Measurements from ENCODE around the gene SLC9C1. TPM values are rescaled to one million over a fixed set of nuclear protein-coding genes. Genes with fewer than 3 reads are reported as not detected.

SLC9C1 gene
- total and polyA plus RNA-seq, 2 of the 13 experiments (the other 11 are each of a cell fraction or from before 2014, with no cell fraction given) = not detected

GRCh38 chr3:112327371-112327951, 33.4 kb upstream of the SLC9C1 start (continued):
- TF ChIP-seq KIAA2018 (CRISPR knock-in tag; IDR thresholded peaks at IDR 0.05; ENCODE audit: borderline replicate concordance) = no peak
- TF ChIP-seq SMAD3 (CRISPR knock-in tag; IDR thresholded peaks at IDR 0.05) = no peak
- no peak for TF ChIP-seq ZNF776 (CRISPR knock-in tag; IDR thresholded peaks at IDR 0.05)
